Body of pancreas (tissue), 4 donors: Measurements from ENCODE around the gene TNFSF12. TPM values are rescaled to one million over a fixed set of nuclear protein-coding genes. Genes with fewer than 3 reads are reported as not detected.

Source experiments
- ATAC-seq: fragments of 150-250 bp; one replicate; pipeline ENCODE4 v1.9.1; 2016
- DNase-seq, 4 donors: peaks; one replicate each; pipeline ENCODE4 v3.0.0-alpha.2; 2019
- H3K27ac ChIP-seq, 4 donors: fragments of 200-600 bp; sonication (generic); 1 replicate in 3 of 4; 2 replicates in 1 of 4; pipeline versions ENCODE4 v1.5.1 to v1.6.1; 2016 to 2019; ENCODE audit warnings: mild to moderate bottlenecking in 1 of 4, mixed read lengths in 1 of 4, moderate library complexity in 1 of 4
- H3K27me3 ChIP-seq, 2 donors: fragments of 200-600 bp; sonication (generic); one replicate each; pipeline ENCODE4 v1.6.0; 2016; ENCODE audit warnings: mild to moderate bottlenecking in 1 of 2
- H3K36me3 ChIP-seq, 2 donors: fragments of 200-600 bp; sonication (generic); replicated peaks in 1 of 2; 2 replicates each; pipeline ENCODE4 v1.5.1; 2016; ENCODE audit warnings: low read depth in 2 of 2; ENCODE audit not compliant: insufficient read depth in 1 of 2
- H3K4me1 ChIP-seq: fragments of 200-600 bp; sonication (generic); one replicate; pipeline ENCODE4 v1.6.0; 2016
- H3K4me3 ChIP-seq, 2 donors: fragments of 200-600 bp; sonication (generic); 1 replicate in 1 of 2; 2 replicates in 1 of 2; pipeline ENCODE4 v1.5.1; 2016 to 2019
- H3K9me3 ChIP-seq, 3 donors: fragments of 200-600 bp; sonication (generic); 1 replicate in 2 of 3; 2 replicates in 1 of 3; pipeline ENCODE4 v1.5.1; 2016
- POLR2A ChIP-seq, 3 donors: fragments of 450-650 bp; IDR thresholded peaks; one replicate each; pipeline ENCODE4 v1.6.1; 2016; ENCODE audit warnings: antibody characterized with exemption in 3 of 3, mild to moderate bottlenecking in 2 of 3
- WGBS, 2 donors: methylation state at CpG; one replicate each; pipeline ENCODE4 v1.1.5; 2017; 5-methylcytosine and 5-hydroxymethylcytosine counted together
- intact Hi-C: fragments of 100-400 bp; cut with DNase I; formaldehyde crosslinking; loops from one replicate; pipeline ENCODE4 v1.15.1; 2023
- total RNA-seq, 2 donors: library from RNA; depleted of rRNA; stranded (reverse); fragments of >200 nt; gene quantifications; one replicate each; pipeline ENCODE4 v1.1.0, GENCODE V29; 2016
- TF ChIP-seq, protein P1 (sequence below), 7 experiments: fragments of 450-650 bp in 4 of 7; fragments of 200-600 bp in 3 of 7; sonication (generic) in 3 of 7; IDR thresholded peaks; one replicate each; pipeline ENCODE4 v1.5.1; 2016 to 2019; ENCODE audit warnings: antibody characterized with exemption in 7 of 7

The TNFSF12 gene
- total RNA-seq, 2 donors from 2014 or later = 32.2 to 48.8 TPM

DNA sequence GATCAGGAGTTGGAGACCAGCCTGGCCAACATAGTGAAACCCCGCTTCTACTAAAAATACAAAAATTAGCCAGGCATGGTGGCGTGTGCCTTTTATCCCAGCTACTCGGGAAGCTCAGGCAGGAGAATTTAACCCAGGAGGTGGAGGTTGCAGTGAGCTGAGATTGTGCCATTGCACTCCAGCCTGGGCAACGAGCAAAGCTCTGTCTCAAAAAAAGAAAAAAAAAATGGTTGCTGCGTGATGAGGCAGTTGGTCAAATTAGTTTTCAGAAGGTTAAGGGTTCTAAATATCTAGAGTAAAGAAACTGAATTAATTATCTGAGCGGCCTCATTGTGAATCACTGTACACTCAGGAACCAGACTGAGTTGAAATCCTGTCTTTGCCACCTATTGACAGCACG, 27.1 kb downstream of the TNFSF12 start:
- no peak for ATAC-seq
- TF ChIP-seq POLR2A (IDR thresholded peaks at IDR 0.05) = no peak
- TF ChIP-seq, protein P1, sequence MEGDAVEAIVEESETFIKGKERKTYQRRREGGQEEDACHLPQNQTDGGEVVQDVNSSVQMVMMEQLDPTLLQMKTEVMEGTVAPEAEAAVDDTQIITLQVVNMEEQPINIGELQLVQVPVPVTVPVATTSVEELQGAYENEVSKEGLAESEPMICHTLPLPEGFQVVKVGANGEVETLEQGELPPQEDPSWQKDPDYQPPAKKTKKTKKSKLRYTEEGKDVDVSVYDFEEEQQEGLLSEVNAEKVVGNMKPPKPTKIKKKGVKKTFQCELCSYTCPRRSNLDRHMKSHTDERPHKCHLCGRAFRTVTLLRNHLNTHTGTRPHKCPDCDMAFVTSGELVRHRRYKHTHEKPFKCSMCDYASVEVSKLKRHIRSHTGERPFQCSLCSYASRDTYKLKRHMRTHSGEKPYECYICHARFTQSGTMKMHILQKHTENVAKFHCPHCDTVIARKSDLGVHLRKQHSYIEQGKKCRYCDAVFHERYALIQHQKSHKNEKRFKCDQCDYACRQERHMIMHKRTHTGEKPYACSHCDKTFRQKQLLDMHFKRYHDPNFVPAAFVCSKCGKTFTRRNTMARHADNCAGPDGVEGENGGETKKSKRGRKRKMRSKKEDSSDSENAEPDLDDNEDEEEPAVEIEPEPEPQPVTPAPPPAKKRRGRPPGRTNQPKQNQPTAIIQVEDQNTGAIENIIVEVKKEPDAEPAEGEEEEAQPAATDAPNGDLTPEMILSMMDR (IDR thresholded peaks at IDR 0.05) = no peak
- peaks cover 48% of the 10 kb centered on the region for H3K4me1 ChIP-seq
- no peaks in the 10 kb centered on the region for H3K27me3 ChIP-seq
- H3K27ac ChIP-seq = peak overlapping the region in 1 of 4 donors; percentile 99
- no peak overlapping the region for H3K4me3 ChIP-seq
- H3K36me3 ChIP-seq = peaks cover 36 to 37% of the 10 kb centered on the region in 2 donors
- 66 to 77% methylated on average over 7 of the region's 7 CpGs for WGBS, 2 donors
- H3K9me3 ChIP-seq = no peaks in the 10 kb centered on the region
- intact Hi-C loops = no loop called here
- DNase-seq = no peak

DNA sequence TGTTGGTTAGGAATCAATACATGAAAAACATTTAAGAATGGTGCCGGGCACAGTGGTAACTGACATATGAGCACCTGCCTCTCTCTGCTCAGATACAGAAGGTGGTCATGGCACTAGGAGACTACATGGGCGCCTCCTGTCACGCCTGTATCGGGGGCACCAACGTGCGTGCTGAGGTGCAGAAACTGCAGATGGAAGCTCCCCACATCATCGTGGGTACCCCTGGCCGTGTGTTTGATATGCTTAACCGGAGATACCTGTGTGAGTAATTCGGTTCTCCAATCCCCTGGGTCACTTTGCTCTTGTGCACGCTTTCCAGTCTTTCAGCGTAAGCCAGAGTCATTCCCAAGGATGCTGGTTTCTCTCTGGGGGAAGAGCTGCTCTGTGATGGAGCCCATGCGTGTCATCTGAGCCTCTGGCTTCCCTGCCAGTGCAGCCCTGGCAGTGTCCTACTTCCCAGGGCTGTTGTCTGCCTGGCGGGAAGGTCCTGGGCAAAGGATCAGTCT, 27.6 kb downstream of the TNFSF12 start:
- H3K4me1 ChIP-seq = peaks cover 48% of the 10 kb centered on the region
- ATAC-seq = no peak
- H3K36me3 ChIP-seq = peaks cover 36 to 37% of the 10 kb centered on the region in 2 donors
- TF ChIP-seq POLR2A (IDR thresholded peaks at IDR 0.05) = no peak
- TF ChIP-seq, protein P1 (IDR thresholded peaks at IDR 0.05) = no peak
- no peak overlapping the region for H3K27ac ChIP-seq
- no peak for DNase-seq
- H3K9me3 ChIP-seq = no peaks in the 10 kb centered on the region
- no peak overlapping the region for H3K4me3 ChIP-seq
- H3K27me3 ChIP-seq = no peaks in the 10 kb centered on the region
- 74 to 84% methylated on average over 12 to 14 of the region's 14 CpGs for WGBS, 2 donors
- intact Hi-C loops = no loop called here

- Histone ChIP-seq H3K4me3 (no peak overlapping the region), H3K9me3 (no peaks in the 10 kb centered on the region), H3K27ac (peak overlapping the region in 1 of 4 donors; percentile 2), H3K4me1 (peaks cover 49% of the 10 kb centered on the region), H3K36me3 (peaks cover 36 to 37% of the 10 kb centered on the region in 2 donors), H3K27me3 (no peaks in the 10 kb centered on the region)
- 80 to 82% methylated on average over 14 to 17 of the region's 17 CpGs for WGBS, 2 donors
- DNase-seq (no peak), ATAC-seq (no peak)
- intact Hi-C loops = no loop called here
- no peak for TF ChIP-seq POLR2A (IDR thresholded peaks at IDR 0.05)
- TF ChIP-seq, protein P1 (IDR thresholded peaks at IDR 0.05) = no peak
Observed at GRCh38 chr17:7577327-7578199, 28.7 kb downstream of the TNFSF12 start.

GRCh38 chr17:7579001-7579833, 30.4 kb downstream of the TNFSF12 start, which contains the start of gene CD68:
Gene CD68, plus strand, starts transcription at chr17:7579638. Its CDS starts 40 bp downstream, at chr17:7579678.
- Histone ChIP-seq H3K4me3 (no peak within 1 kb of the TSS), H3K4me1 (peaks cover 55% of the 10 kb centered on the region), H3K9me3 (no peaks in the 10 kb centered on the region), H3K27me3 (no peaks in the 10 kb centered on the region), H3K36me3 (peaks cover 36% of the 10 kb centered on the region in 2 donors), H3K27ac (peak within 1 kb of the TSS; percentile 55 to 84 (median 72))
- TF ChIP-seq, protein P1 (IDR thresholded peaks at IDR 0.05) = no peak
- TF ChIP-seq POLR2A (IDR thresholded peaks at IDR 0.05) = peak in 2 of 3 donors; percentile 67 to 76
- ATAC-seq (peak; percentile 41), DNase-seq (peak; percentile 53 to 85 (median 66))
- 14 to 15% methylated on average over 5 to 7 of the region's 7 CpGs for WGBS, 2 donors
- intact Hi-C loops = no loop called here
